CD4-positive, alpha-beta T cell treated with Interleukin-17A for 1 hour (primary cell): Measurements from ENCODE around the gene IRS1.
A peak's percentile ranks its signal among the peaks of the same experiment; 100 is the strongest.
"Not testable (repeated sequence)": the region's sequence is repeated elsewhere in the genome, so short reads cannot be mapped to it uniquely, and the experiment has no call there.

Source experiments
- DNase-seq: peaks from one replicate; pipeline ENCODE4 v3.0.0-alpha.2; 2020

Gene IRS1, protein sequence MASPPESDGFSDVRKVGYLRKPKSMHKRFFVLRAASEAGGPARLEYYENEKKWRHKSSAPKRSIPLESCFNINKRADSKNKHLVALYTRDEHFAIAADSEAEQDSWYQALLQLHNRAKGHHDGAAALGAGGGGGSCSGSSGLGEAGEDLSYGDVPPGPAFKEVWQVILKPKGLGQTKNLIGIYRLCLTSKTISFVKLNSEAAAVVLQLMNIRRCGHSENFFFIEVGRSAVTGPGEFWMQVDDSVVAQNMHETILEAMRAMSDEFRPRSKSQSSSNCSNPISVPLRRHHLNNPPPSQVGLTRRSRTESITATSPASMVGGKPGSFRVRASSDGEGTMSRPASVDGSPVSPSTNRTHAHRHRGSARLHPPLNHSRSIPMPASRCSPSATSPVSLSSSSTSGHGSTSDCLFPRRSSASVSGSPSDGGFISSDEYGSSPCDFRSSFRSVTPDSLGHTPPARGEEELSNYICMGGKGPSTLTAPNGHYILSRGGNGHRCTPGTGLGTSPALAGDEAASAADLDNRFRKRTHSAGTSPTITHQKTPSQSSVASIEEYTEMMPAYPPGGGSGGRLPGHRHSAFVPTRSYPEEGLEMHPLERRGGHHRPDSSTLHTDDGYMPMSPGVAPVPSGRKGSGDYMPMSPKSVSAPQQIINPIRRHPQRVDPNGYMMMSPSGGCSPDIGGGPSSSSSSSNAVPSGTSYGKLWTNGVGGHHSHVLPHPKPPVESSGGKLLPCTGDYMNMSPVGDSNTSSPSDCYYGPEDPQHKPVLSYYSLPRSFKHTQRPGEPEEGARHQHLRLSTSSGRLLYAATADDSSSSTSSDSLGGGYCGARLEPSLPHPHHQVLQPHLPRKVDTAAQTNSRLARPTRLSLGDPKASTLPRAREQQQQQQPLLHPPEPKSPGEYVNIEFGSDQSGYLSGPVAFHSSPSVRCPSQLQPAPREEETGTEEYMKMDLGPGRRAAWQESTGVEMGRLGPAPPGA (N-terminal part only)

DNA sequence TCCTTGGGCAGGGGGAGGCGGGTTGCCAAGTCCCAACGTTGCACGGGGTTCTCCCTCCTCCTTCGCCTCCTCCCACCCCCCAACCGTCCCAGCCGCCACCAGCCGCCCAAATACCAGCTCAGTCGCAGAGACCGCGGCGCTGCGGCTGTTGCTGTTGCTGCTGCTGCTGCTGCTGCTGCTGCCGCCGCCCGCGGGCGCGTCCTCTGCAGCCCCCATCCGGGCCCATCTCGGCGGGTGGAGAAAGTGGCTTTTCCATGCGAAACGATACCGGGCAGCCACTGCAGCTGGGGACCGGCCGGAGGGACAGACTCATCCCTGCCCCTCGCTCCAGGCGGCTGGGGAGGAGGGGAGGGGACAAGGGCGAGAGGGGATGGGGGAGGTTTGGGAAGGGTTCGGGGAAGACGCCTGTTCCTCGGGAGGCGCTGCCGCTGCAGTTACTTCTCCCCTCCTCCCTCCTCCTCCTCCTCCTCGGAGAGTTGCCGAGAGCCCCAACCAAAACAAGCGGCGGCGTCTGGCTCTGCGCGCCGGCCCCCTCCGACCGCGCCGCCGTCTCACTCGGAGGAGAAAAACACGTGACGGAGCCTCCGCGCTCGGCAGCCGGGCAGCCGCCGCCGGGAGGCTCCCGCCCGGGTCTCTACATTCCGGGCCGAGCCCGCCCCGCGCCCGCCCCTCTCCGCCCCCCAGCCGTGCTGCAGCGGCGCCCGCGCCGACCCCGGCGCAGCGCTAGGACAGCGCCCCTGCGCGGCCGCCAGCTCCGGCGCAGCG, at the start of gene IRS1:
IRS1 (minus strand) TSS at position 610 of the 765 bp plus-strand sequence. CDS start 1,082 bp downstream, outside the sequence.
- peak; percentile 52 for DNase-seq

DNA sequence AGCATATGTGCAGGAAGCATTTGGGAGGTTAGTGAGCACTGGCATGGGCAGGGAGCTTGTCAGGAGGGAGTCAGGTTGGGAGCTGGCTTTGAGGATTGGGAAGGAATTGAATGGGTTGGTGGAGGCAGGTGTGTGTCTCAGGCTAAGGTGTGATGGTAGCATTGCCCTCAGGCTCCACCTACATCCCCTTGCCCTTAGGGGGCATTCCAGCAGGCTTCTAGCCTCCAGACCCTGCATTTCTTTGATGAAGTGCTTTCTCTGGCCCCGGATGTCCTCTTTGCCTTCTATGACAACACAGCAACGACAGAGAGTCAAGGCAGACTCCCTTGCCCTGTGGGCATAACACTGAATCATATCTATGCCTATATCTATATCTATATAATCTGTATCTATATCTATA, 49.7 kb upstream of the IRS1 start:
- no peak for DNase-seq

DNA sequence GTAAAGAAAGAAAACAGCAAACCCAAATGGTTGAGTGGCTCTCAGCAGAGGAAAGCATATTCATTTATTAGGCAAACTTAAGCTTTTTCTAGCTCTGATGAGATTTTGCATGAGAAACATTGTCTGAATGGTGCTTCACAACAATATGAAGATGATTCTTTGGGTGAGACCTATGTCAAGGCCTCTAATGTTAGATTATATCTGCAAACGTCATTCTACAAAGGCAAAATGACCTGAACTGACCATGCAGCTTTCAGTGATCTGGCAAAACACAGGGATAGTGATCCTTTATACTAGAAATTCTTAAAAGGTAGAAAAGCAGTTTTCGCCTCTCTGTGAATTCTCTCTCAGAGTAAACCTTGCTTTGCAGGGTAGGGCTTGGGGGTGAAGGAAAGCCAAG, 47.9 kb upstream of the IRS1 start:
- DNase-seq: no peak

DNA sequence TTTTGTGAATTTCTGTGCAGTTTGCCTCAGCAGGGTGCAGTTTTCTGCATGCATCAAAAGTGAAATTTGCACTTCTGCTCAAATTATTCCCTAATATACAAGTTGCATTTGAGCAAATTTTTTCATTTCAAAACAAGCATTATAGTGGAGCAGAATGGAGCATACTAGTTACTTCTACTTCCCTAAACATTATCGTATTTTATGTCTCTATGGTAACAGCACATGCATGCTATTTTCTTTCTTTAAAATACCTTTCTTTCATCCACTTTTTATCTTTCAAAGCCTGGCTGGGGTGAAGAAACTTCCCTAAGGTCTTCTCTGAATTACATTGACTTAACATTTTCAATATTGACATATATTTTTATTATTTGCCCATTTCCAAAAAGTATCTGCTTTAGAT, 47.5 kb upstream of the IRS1 start:
- DNase-seq: no peak

DNA sequence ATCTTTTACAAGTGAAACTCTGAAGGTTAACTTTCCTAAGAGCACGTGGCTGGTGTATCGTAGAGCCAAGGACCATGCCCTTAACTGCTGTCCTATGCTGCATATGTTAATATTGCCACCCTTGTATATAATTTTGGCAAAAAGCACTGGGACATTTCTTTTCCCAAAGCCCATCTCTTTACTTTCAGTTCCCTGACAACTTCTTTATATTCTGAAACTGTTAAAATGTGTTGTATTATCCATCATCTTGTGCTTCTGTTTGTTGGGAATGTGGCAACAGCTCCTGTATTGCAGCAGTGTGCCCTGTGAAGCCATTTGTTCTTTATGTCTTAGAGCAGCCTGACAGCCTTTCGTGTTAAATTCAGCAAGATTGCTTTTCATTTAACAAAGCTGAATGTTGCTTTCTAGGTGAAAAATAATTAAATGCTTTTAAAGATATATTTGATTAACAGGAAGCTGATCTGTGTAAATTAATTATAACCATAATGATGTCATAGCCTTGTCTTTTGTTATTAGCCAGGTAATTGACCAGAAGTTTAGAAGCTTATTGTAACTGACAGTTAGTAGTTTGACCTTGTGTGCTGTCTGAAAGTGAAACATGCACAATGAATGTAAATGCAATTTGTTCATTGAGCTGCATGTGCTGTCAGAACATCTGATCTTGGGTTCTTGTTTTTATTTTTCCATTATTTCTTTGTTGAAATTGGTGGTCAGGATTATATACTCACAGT, 45.9 kb upstream of the IRS1 start:
- no peak for DNase-seq

DNA sequence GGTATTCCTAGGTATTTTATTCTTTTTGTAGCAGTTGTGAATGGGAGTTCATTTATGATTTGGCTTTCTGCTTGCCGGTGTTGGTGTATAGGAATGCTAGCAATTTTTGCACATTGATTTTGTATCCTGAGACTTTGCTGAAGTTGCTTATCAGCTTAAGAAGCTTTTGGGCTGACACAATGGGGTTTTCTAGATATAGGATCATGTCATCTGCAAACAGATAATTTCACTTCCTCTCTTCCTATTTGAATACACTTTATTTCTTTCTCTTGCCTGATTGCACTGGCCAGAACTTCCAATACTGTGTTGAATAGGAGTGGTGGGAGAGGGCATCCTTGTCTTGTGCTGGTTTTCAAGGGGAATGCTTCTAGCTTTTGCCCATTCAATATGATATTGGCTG, 43.4 kb upstream of the IRS1 start:
- DNase-seq: not testable (repeated sequence)

DNA sequence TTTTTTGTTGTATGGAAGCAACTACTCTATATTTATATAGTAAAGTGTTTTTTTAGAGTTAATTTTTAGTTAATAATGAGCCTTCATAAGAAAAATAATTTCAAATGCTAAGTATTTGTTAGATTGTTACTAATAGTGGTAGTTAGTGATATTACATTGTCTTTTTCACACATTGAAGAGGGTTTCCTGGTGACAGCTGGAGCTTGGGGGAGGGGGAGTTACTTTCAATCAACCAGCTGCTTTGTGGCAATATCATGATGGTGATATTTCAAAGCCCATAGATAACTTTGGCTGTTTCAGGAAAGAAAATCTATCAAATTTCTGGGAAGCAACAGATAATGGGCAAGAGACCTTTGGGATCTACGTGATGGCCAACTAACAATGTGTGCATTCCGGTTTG, 40.3 kb upstream of the IRS1 start:
- DNase-seq: peak; percentile 34

DNA sequence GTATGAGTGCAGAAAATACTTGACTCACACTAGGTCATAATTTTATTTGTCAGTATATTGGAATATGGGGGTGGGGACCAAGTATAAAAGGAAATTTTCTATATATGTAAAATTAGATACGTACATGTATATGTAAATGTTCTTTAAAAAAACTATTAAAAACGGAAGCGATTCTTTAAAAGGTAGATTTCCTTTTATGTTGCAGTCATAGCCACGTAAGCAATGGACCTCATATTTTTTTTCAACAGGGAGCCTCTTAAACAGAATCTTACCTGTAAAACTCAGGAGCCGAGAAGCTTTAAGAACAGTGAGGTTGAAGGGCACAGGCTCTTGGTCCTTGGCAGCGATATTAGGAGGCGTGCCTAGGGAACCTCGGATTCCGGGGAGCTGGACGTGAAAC, 39.5 kb upstream of the IRS1 start:
- peak; percentile 42 for DNase-seq

DNA sequence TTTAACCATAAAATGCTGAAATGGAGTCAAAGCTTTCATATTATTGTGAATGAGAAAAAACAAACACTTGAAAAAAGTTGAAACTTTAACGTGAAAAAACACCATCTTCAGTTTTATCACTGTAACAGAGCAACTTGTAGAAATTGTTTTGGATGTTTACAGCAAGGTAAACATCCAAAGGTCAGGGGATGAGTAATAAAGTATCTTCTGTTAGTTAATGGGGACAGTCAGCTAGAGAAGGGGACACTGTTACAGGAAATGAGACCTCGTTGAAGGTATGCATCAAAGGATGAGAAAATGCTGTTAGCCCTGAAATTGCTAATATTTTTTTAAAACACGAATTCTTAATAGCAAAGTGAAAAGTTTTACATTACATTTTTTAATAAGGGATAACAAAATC, 39.1 kb upstream of the IRS1 start:
- peak; percentile 10 for DNase-seq

DNA sequence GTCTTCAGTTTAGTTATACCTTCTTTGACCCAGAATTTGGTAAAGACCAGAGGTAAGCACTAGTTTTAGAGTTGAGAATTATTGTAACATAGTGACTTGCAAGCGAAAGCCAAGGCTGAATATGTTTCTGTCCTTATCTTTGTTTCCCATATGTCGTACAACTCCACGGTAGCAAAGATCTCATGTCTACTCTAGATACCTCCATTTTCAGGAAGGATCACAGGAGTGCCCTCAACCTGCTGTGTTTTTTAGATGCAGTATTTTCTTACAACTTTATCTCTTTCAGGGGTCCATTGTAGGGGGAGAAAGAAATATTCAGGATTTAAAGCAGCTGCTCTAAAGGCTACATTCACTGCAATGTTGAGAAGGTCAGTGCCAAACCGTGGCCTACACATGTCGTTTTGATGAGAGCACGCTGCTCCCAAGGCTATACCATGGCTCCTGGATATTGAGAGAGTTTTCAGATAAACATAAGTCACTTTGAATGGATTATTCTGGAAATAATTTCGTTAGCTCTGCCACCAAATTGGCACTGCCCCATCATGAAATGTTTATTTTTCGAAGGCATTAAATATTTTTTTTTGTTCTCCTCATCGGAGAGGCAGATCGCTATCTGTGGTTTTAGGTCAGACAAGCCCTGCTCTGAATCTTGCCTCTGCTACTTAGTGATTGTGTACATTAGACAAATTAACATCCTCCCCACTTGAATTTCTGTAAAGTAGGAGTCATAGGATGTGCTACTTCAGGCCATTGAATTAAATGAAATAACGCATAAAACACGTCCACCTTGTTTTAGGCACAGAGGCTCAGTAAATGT, 38.4 kb upstream of the IRS1 start:
- peak; percentile 39 for DNase-seq

DNA sequence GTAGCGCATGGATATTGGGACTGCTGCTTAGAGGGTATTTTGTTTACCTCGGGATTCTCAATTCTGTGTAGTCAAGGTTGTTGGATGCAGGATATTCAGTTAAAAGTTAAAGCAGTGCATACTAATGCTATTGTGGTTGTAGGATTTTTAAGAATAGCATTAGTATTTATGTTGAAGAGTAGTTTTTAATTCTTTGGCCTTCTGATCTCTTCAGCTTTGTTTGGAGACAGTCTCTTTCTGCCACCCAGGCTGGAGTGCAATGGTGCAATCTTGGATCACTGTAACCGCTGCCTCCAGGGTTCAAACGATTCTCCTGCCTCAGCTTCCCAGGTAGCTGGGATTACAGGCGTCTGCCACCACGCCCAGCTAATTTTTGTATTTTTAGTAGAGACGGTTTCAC, 37.7 kb upstream of the IRS1 start:
- no peak for DNase-seq

DNA sequence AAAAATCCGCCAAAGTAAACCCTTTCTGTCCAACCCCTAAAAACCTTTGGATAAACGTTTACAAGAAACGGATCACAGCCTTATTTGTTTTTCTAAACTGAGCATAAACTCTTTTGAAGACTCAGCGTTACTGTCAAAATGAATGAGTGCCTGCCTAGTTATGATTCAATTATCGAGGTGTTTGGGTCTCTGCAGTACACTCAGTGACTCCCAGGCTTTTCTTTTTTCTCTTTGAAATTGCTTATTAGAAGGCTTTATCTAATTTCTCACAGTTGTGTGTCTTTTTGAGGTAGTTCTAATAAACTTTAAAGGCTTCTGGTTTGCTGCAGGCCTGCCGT, 36.9 kb upstream of the IRS1 start:
- no peak for DNase-seq

DNA sequence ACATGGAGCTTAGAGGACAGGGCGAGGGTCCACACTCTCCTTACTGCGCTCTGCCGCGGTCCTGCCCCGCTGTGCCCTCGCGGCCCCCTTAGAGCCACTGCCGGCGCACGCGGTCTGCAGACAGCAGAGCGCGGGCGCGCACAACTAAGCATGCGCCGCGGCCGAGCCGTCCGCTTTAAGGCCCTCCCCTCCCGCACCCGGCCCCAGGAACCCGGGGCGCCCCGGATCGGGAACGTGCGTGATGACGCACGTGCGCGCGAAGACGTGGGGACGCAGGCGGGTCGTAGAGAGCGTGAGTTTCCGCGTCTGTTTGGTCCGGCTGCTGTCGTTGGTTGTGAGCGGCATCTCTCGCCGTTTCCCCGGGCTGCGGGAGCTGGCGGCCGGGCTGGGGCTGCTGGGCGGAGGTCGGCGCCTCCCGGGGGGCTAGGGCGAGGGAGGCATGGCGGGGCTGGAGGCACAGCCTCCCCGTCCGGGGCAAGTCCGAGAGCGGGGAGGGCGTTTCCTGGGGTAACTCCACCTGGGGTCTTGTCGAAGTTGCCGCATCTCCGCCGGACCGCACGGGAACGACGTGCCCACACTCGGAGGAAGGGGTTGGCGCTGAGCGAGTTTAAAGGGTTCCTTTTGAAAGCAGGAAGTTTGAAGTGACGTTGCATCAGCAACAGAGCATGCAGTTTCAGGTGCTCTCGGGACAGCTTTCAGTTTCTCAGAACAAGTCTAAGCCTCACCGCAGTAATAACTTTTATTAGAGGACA, 36.4 kb upstream of the IRS1 start, which contains the start of gene RHBDD1:
RHBDD1 (plus strand) TSS at position 259 of the 752 bp plus-strand sequence. CDS start 28,640 bp downstream, outside the sequence.
- DNase-seq: peak; percentile 92

DNA sequence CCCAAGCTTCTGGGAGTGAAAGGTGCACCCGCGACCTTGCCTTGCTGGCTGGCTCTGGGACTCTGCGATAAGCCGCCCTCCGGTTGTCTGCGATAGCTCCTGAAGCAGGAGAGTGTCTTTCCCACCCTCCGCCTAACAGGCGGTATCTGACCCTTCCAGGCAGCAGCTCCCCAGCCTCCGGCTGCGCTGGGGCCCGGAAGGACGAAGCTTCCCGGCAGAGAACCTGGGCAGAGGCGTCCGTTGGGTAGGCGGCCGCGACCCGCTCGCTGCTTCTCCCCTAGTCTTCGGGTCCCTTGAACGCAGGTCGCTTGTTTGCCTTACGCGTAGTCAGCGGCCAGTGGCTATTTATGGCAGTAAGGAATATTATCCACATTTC, 35.8 kb upstream of the IRS1 start:
- no peak for DNase-seq

DNA sequence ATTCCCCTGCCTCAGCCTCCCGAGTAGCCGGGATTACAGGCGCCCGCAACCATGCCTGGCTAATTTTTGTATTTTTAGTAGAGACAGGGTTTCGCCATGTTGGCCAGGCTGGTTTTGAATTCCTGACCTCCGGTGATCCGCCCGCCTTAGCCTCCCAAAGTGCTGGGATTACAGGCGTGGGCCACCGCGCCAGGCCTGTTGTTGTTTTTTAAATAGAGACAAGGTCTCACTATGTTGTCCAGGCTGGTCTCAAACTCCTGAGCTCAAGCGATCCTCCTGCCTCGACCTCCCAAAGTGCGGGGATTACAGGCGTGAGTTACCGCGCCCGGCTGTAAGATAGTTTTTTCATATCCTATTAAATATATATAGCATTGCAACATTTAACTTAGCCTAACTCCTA, 35.3 kb upstream of the IRS1 start:
- not testable (repeated sequence) for DNase-seq

DNA sequence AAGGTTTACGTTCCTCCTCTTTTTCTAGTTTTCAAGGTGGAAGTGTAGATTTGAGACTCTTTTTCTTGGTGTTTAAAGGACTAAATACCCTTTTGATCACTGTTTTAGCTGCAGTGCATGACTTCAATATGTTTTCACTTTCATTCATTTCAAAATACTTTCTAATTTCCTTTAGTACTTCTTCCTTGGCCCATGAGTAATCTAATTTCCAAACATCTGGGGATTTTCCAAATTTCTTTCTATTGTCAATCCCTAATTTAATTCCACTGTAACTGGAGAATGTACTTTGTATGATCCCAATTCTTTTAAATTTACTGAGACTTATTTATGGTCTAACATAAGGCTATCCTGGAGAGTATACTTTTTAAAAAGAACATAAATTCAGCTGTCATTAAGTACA, 32.4 kb upstream of the IRS1 start:
- DNase-seq: no peak

DNA sequence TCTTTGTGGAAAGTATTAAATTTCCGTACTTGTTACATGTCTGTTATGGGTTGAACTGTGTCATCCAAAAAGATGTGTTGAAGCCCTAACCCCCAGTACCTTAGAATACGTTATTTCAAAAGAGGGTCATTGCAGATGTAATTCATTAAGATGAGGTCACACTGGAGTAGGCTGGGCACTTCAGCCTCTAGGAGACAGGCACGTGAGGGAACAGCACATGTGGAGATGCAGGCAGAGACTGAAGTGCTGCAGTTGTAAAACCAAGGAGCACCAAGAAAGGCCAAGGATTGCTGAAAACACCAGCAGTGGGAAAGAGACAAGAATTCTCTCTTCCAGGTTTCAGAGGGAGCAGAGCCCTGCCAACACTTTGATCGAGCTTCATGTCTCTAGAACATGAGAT, 31.6 kb upstream of the IRS1 start:
- no peak for DNase-seq

DNA sequence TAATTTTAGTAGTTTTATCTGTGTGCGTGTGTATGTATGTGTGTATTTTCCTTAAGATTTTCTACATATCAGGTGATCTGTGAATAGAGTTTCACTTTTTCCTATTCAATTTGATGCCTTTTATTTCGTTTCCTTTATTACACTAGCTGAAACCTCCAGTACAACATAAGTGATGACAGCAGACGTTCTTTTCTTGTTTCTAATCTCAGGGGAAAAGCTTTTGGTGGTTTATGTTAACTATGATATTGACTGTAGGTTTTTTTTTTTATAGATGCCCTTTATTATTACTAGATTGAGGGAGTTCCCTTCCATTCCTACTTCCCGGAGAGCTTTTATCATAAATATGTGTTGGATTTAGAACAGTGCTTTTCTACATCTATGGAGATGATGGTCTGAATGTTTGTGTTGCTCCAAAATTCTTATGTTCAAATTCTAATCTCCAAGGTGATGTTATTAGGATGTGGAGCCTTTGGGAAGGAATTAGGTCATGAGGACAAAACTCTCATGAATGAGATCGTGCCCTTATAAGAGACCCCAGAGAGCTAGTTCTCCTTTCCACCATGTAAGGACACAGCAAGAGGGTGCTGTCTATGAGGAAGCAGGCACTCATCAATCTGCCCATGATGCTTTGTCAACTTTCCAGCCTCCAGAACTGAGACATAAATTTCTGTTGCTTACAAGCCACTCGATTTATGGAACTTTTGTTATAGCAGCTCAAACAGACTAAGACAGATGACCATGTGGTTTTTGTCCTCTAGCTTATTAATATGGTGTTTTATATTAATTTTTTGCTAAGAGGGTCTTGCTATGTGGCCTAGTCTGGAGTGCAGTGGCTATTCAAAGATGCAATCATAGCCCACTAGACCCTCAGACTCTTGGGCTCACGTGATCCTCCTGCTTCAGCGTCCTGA, 30.4 kb upstream of the IRS1 start:
- DNase-seq: no peak

DNA sequence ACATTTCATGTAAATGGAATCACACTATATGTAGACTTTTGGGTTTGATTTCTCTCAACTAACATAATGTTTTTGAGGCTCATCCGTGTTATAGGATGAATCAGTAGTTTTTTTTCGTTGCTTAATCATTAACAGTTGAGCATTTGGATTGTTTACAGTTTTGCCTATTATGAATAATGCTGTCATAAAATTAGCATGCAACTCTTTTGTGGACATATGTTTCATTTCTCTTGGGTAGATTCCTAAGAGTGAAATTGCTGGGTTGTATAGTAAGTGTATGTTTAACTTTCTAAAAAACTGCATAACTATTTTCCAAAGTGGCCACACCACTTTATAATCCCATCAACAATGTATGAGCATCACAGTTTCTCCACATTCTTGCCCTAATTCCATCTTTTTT, 28.6 kb upstream of the IRS1 start:
- no peak for DNase-seq

DNA sequence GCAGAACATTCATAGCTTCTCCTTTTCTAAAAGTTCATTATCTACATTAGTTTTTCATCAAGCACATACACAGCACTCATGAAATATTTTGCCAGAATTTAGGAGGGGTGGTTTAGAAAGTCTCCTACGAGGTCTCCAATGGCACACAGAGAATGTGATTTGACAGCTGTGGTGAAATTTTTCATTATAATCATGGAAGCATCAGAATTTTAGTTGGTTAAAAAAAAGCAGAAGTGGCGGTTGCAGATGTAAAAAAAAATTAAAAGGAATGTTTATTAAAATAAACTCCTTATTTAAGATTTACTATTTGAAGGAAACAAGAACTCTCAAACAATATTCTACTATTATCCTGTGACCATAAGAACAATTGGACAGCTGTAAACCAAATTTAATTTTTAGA, 25.4 kb upstream of the IRS1 start:
- DNase-seq: no peak
